ENCODE results near the gene FOXK2. TPM values are rescaled to one million over a fixed set of nuclear protein-coding genes. Genes with fewer than 3 reads are reported as not detected.

Gene FOXK2
- total RNA-seq, 1 experiment from 2014 or later, result 57.7 TPM

- TF ChIP-seq, protein P1, sequence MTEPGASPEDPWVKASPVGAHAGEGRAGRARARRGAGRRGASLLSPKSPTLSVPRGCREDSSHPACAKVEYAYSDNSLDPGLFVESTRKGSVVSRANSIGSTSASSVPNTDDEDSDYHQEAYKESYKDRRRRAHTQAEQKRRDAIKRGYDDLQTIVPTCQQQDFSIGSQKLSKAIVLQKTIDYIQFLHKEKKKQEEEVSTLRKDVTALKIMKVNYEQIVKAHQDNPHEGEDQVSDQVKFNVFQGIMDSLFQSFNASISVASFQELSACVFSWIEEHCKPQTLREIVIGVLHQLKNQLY (CRISPR knock-in tag; IDR thresholded peaks at IDR 0.05), result no peak
- TF ChIP-seq OVOL2 (CRISPR knock-in tag; IDR thresholded peaks at IDR 0.05; ENCODE audit: borderline replicate concordance) (no peak), TEAD1 (CRISPR knock-in tag; IDR thresholded peaks at IDR 0.05) (no peak), NR1H2 (CRISPR knock-in tag; IDR thresholded peaks at IDR 0.05) (no peak), ZNF317 (CRISPR knock-in tag; IDR thresholded peaks at IDR 0.05; ENCODE audit: borderline replicate concordance, low read depth) (no peak)
- TF ChIP-seq, protein P2, sequence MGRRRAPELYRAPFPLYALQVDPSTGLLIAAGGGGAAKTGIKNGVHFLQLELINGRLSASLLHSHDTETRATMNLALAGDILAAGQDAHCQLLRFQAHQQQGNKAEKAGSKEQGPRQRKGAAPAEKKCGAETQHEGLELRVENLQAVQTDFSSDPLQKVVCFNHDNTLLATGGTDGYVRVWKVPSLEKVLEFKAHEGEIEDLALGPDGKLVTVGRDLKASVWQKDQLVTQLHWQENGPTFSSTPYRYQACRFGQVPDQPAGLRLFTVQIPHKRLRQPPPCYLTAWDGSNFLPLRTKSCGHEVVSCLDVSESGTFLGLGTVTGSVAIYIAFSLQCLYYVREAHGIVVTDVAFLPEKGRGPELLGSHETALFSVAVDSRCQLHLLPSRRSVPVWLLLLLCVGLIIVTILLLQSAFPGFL (CRISPR knock-in tag; IDR thresholded peaks at IDR 0.05; ENCODE audit: borderline replicate concordance), result no peak
- TF ChIP-seq, protein P3, sequence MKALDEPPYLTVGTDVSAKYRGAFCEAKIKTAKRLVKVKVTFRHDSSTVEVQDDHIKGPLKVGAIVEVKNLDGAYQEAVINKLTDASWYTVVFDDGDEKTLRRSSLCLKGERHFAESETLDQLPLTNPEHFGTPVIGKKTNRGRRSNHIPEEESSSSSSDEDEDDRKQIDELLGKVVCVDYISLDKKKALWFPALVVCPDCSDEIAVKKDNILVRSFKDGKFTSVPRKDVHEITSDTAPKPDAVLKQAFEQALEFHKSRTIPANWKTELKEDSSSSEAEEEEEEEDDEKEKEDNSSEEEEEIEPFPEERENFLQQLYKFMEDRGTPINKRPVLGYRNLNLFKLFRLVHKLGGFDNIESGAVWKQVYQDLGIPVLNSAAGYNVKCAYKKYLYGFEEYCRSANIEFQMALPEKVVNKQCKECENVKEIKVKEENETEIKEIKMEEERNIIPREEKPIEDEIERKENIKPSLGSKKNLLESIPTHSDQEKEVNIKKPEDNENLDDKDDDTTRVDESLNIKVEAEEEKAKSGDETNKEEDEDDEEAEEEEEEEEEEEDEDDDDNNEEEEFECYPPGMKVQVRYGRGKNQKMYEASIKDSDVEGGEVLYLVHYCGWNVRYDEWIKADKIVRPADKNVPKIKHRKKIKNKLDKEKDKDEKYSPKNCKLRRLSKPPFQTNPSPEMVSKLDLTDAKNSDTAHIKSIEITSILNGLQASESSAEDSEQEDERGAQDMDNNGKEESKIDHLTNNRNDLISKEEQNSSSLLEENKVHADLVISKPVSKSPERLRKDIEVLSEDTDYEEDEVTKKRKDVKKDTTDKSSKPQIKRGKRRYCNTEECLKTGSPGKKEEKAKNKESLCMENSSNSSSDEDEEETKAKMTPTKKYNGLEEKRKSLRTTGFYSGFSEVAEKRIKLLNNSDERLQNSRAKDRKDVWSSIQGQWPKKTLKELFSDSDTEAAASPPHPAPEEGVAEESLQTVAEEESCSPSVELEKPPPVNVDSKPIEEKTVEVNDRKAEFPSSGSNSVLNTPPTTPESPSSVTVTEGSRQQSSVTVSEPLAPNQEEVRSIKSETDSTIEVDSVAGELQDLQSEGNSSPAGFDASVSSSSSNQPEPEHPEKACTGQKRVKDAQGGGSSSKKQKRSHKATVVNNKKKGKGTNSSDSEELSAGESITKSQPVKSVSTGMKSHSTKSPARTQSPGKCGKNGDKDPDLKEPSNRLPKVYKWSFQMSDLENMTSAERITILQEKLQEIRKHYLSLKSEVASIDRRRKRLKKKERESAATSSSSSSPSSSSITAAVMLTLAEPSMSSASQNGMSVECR (CRISPR knock-in tag; IDR thresholded peaks at IDR 0.05; ENCODE audit: borderline replicate concordance), result no peak
These were observed 112.0 kb downstream of the FOXK2 start (continued) for GRCh38 chr17:82631544-82631943.

- no peaks in the 10 kb centered on the region for H3K9me3 Mint-ChIP-seq
- H3K36me3 Mint-ChIP-seq, result peaks cover 37% of the 10 kb centered on the region
- TF ChIP-seq CBFB (CRISPR knock-in tag; IDR thresholded peaks at IDR 0.05; ENCODE audit: low read depth) (no peak), RELA (CRISPR knock-in tag; IDR thresholded peaks at IDR 0.05; ENCODE audit: borderline replicate concordance) (no peak), PRDM15 (CRISPR knock-in tag; IDR thresholded peaks at IDR 0.05) (no peak), MYBL2 (CRISPR knock-in tag; IDR thresholded peaks at IDR 0.05) (no peak), ZNF263 (CRISPR knock-in tag; IDR thresholded peaks at IDR 0.05; ENCODE audit: low read depth) (no peak), GTF2I (CRISPR knock-in tag; conservative IDR thresholded peaks at IDR 0.05) (no peak), ZNF423 (CRISPR knock-in tag; IDR thresholded peaks at IDR 0.05) (no peak), KAT7 (CRISPR knock-in tag; IDR thresholded peaks at IDR 0.05; ENCODE audit: borderline replicate concordance) (no peak), NR2C2 (CRISPR knock-in tag; IDR thresholded peaks at IDR 0.05) (no peak)
- TF ChIP-seq, protein P4, sequence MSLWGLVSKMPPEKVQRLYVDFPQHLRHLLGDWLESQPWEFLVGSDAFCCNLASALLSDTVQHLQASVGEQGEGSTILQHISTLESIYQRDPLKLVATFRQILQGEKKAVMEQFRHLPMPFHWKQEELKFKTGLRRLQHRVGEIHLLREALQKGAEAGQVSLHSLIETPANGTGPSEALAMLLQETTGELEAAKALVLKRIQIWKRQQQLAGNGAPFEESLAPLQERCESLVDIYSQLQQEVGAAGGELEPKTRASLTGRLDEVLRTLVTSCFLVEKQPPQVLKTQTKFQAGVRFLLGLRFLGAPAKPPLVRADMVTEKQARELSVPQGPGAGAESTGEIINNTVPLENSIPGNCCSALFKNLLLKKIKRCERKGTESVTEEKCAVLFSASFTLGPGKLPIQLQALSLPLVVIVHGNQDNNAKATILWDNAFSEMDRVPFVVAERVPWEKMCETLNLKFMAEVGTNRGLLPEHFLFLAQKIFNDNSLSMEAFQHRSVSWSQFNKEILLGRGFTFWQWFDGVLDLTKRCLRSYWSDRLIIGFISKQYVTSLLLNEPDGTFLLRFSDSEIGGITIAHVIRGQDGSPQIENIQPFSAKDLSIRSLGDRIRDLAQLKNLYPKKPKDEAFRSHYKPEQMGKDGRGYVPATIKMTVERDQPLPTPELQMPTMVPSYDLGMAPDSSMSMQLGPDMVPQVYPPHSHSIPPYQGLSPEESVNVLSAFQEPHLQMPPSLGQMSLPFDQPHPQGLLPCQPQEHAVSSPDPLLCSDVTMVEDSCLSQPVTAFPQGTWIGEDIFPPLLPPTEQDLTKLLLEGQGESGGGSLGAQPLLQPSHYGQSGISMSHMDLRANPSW (CRISPR knock-in tag; conservative IDR thresholded peaks at IDR 0.05; ENCODE audit: low read depth), result no peak
- TF ChIP-seq, protein P5, sequence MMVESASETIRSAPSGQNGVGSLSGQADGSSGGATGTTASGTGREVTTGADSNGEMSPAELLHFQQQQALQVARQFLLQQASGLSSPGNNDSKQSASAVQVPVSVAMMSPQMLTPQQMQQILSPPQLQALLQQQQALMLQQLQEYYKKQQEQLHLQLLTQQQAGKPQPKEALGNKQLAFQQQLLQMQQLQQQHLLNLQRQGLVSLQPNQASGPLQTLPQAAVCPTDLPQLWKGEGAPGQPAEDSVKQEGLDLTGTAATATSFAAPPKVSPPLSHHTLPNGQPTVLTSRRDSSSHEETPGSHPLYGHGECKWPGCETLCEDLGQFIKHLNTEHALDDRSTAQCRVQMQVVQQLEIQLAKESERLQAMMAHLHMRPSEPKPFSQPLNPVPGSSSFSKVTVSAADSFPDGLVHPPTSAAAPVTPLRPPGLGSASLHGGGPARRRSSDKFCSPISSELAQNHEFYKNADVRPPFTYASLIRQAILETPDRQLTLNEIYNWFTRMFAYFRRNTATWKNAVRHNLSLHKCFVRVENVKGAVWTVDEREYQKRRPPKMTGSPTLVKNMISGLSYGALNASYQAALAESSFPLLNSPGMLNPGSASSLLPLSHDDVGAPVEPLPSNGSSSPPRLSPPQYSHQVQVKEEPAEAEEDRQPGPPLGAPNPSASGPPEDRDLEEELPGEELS (CRISPR knock-in tag; IDR thresholded peaks at IDR 0.05), result no peak
- TF ChIP-seq, protein P6, sequence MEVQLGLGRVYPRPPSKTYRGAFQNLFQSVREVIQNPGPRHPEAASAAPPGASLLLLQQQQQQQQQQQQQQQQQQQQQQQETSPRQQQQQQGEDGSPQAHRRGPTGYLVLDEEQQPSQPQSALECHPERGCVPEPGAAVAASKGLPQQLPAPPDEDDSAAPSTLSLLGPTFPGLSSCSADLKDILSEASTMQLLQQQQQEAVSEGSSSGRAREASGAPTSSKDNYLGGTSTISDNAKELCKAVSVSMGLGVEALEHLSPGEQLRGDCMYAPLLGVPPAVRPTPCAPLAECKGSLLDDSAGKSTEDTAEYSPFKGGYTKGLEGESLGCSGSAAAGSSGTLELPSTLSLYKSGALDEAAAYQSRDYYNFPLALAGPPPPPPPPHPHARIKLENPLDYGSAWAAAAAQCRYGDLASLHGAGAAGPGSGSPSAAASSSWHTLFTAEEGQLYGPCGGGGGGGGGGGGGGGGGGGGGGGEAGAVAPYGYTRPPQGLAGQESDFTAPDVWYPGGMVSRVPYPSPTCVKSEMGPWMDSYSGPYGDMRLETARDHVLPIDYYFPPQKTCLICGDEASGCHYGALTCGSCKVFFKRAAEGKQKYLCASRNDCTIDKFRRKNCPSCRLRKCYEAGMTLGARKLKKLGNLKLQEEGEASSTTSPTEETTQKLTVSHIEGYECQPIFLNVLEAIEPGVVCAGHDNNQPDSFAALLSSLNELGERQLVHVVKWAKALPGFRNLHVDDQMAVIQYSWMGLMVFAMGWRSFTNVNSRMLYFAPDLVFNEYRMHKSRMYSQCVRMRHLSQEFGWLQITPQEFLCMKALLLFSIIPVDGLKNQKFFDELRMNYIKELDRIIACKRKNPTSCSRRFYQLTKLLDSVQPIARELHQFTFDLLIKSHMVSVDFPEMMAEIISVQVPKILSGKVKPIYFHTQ (CRISPR knock-in tag; IDR thresholded peaks at IDR 0.05), result no peak
- DNase-seq (ENCODE audit: low spot score) (no peak), ATAC-seq (no peak)
- no peak overlapping the region for H3K4me3 Mint-ChIP-seq
- ChIA-PET CTCF (interaction anchor here (0.6 kb wide), 1 partner anchor 78 kb away, joined by 3 read pairs; no protein-coding TSS in a partner anchor), POLR2A (no interaction called here)
- no peak overlapping the region; the same call in 1 of the 2 replicates for H3K27ac Mint-ChIP-seq
- no peaks in the 10 kb centered on the region for H3K27me3 Mint-ChIP-seq (ENCODE audit: low read depth)
- 0 out of 2 replicates have a peak, but pooled peaks cover 3% of the 10 kb centered on the region for H3K4me1 Mint-ChIP-seq
These were observed 112.9 kb downstream of the FOXK2 start for GRCh38 chr17:82632451-82632850.

Data from WTC11 (cell line).